GM18907 (cell line): ENCODE results near the gene PGBD5.

ENCODE experiments used
- ATAC-seq: cut with Tn5 transposase; IDR thresholded peaks from one replicate; pipeline ENCODE4 v1.9.1; 2021; ENCODE audit warnings: mild to moderate bottlenecking, moderate library complexity; ENCODE audit not compliant: unreplicated experiment

Gene PGBD5

DNA sequence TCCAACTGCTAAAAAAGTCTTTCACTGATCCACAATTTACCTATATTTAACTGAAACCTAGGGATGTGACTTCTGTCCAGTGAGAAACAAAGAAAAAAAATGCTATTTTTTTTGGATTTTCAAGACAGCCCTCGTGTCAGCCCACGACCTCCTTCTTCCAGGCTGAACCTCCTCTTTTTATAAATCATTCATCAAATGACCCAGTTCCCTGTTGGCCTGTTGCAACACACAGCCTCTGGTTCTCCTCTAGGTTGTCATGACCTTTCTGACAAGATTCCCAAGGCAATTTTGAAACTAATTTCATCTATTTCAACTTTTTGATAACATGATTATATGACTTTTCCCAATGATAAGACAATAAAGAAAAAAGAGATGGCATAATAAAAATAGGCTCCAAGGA, 74.6 kb downstream of the PGBD5 start:
- no peak for ATAC-seq

DNA sequence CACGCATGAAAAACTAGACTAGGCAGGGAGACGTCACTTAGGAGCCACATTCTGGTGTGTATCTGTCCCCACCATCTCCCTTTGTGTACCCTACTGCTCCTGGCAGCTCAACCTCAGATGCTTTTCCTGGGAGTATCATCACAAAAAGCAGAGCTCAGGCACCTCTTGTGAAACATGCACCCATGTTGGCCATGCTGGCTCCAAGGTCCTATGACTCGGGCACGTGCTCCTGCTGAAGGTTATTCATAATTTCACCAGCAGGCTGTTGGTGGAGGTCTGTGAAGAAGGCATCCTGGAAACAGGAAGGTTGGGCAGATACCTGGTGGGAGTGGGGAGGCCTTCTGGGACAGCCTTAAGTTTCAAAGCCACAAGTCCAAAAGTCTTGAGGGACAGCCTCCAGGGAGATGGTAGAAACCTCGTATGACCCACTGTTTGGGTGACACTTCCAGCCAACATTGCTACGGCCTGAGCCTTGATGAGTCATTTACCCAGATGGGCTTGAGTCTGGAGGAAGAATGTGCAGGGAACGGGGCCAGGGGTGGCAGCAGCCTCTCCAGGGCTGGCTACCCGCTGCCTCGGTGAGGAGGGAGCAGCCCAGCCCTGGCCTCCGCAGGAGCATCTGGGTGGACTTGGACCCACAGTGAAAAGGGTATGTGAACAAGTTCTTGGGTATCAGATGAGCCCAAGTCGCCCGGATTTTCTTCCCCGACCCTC, 75.8 kb downstream of the PGBD5 start:
- ATAC-seq, result no peak

DNA sequence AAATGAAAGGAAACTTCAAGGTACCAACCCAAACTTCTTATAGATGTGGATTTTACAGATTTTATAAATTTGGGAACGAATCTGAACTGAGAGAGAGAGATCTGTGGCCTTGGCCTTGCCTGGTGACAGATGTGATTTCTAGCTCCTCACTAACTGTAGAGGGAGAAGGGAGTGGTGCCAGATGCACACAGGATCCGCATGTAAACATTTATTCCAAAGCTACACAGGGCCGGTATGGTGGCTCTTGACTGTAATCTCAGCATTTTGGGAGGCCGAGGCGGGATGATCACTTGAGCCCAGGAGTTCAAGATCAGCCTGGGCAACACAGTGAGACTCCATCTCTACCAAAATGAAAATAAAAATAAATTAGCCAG, 77.1 kb downstream of the PGBD5 start:
- no peak for ATAC-seq

DNA sequence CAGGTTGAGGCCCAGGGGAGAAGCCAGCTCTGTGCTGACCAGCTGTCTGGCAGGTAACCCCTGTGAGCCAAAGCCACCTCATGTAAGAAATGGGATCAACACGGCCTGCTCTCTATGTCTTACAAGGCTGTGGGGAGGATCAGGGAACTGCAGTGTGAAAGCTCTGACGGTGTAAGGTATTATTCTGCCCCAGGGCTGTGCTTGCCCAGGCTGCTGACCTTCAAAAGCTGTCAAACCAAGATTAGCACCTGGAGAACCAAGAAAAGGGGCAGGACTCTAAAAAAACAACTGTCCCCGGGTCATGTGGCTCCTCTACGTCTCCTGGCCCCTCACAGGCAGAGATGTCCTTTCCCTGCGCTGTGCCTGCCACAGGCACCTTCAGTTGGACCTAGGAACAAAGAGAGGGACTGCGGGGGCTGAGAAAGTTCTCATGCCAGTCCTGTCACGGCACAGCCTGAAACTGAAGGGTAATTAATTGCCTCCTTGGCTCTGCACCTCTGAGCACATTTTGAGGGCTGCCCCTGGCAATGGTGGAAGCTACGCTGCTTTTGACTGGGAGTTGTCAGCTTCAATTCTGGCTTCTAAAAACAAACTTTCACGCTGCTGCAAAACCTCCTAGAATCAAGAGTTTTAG, 77.6 kb downstream of the PGBD5 start:
- no peak for ATAC-seq

DNA sequence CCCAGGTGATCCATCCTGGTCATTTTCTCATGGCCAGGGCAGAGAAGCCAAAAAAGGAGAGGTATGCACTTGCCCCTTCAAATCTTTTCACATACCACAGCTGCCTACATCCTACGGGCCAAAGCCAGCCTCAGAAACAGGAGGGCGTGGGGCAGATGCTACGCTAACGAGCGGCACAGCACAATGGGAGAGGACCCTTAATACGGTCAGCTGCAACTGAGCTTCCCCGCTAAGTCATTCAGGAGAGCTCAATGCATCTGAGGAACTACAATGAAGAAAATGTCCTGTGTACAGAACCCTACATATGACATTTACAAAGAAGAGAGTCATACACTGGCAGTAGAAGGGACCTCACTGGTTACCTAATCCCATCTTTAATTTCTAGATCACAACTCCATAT, 78.2 kb downstream of the PGBD5 start:
- no peak for ATAC-seq

DNA sequence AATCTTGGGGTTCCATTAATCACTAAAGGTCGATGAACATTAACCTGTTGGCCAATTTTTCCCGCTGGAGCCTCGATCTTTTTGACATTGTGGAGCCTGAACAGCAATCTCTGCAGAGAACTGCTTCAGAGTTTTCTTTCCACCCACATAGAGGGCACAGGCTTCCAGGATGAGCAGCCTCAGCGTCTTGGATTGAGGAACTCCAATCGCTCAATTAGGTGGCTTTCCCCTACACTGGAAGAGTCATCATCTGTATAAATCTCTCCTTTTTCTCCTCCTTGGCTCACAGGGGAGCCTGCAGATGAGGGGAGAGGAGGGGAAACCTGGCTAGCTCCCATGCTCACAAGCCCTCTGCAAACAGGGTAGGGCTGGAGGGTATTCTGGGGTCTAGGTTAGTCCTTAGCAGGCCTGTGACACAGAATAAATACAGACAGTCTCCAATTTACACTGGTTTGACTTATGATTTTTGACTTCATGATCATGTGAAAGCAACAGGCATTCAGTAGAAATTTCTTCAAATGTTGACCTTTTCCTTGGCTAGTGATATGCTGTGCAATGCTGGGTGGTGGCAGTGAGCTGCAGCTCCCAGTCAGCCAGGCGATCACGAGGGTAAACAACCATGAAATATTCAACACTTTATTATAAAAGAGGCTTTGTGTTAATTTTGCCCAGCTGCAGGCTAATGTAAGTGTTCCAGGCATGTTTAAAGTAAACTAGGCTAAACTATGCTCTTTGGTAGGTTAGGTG, 80.8 kb downstream of the PGBD5 start:
- ATAC-seq, result no peak

DNA sequence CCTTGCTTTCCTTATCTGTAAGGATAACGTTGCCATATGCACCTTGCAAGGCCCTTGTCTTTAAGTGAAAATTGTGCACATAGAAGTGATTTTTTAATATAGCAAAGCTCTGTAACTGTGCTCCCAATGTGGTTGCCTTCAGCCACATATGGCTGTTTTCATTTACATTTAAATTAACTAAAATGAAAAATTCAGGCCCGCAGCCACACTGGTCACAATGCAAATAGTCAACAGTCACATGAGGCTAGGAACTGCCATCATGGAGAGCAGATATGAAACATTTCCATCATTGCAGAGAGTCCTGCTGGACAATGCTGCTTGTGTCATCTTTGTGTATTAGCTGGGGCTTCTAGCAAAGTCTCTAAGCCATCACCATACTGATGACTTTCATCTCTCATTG, 83.4 kb downstream of the PGBD5 start:
- no peak for ATAC-seq

DNA sequence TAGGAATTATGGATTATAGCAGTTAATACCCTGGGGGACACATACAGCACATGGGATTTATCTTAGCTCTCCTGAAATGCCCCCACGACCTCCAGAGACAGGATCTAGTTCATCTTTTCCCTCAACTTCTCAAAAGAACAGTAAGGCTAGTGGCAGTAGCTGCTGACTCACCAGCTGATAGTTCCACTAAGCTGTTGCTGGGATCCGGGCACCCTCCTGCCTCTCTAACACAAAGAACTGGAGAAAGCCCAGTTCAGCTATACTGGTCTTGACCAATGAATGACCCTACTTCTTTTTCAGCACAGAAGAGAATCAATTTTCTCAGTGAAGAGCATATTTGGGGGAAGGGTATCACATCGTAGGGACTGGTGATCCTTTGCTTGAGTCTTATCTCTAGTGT, 84.1 kb downstream of the PGBD5 start:
- no peak for ATAC-seq

DNA sequence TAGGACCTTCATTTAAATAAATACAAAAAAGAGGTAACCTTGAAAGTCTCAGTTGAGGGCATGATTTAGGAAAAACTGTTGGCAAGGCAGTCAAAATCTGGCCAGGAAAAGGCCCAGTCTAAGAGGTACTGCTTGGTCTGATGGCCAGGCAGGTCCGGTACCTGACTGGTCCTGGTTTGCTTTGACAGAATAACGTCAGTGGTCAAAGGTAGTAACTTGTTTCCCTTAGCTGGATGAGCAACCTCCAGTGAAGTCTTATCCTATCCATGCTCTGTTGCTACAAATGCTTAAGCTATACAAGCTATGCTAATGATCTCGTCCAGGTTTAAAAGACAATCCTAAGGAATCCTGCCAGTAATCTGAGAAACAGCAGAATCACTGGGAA, 85.0 kb downstream of the PGBD5 start:
- no peak for ATAC-seq

DNA sequence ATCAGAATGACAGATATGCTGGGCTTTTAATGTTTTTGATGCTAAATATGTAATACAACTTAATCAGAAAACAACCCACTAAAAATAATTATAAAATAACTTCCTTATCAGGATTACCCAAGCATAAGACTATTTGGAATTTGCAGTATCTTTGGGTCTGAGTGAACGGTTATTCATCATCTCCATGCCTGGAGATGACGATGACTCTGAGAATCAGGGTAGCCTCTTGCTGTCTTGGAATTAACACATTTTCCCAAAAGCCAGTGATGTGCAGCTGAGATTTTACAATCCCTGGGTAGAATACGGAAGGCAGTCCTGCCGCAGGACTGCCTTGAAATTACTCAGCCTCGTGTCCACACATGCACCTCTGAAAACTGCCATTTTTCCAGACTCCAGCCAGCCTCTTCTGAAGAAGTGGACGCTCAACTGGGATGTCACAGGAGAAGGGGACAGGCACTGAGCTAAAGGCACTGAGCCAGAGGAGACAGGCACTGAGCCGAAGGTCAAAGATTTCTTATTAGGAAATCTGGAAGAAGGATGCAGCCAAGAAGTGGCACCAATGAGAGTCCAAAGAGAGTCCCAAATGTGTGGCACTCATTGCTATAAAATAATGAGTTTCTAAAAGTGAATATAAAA, 85.5 kb downstream of the PGBD5 start:
- no peak for ATAC-seq

DNA sequence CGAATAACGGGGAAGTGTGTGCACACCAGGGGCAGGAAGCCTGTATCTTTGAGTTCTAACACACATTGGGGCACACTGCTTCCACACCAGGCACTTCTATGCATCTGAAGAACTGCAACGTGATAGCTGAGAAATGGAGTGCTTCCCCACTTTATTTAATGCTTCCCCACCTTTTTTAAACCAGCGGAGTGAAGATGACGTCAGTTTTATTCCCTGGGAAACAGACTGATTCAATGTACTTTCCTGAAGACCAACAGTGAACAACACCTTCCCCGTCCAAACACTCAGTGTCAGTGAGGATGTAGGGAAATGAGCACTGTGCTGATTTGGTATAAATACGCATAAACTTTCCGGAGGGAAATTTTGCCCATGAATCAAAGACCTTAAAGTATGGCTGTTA, 87.1 kb downstream of the PGBD5 start:
- no peak for ATAC-seq

DNA sequence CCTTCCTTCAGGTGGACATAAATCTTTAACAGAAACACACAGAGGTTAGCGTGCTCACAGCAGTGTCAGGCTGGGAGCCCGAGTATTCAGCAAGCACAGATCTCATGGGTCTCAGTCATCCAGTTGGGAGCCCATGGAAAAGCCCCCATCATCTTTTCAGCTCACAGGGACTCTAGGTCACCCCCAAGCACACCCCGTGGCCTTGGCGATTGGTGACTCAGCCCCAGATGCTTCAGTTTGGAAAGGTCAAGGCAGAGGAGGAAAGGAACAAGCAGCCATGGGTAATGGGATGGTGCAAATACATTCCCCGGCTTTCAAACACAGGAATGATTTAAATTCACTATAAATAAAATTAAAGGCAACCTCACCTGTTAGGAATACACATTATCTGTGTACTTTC, 88.9 kb downstream of the PGBD5 start:
- ATAC-seq, result no peak

DNA sequence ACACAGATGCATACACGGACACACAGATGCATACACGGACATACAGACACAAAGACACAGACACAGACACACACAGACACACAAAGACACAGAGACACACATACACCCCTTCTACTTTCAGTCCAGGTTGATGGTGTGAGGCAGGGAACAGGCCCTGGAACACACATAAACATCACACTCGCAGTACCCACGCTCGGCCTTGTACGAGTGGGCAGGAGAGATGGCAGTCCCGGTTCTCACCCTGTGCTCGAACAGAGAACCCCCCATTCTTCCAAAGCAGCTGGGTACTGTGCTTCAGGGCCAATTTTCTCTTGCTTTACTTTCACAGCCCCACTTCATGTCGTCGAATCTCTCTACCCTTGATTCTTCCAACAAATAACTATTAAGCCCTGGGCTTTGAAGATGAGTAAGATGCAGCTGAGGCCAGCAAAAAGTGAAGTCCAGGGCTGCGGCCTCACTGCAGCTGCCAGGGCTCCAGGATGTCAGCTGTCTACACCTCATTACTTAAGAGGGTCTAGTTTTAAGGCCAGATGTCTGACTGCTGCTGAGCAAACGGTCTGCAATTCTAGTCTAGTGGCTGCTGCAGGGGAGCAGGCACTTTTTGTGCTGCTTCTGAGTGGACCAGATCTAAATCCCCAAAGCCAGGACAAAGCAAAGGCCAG, 90.1 kb downstream of the PGBD5 start:
- no peak for ATAC-seq

DNA sequence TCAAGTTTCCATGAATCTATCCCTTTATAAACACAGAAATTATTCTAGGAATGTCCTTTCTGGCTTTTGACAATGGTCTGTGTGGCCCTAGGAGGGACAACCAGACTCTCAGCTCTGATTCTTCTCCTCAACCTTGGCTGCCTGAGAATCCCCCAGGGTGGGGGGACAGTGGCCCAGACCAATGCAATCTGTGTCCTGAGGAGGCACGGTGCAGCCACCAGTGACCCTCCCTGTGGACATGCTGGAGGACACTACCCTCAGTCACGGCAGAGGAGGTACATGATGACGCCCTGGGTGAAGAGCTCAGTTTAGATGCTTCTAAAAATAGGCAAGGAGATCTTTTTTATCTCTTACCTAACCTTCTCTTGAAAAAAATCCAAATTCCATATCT, 91.7 kb downstream of the PGBD5 start:
- ATAC-seq, result no peak

DNA sequence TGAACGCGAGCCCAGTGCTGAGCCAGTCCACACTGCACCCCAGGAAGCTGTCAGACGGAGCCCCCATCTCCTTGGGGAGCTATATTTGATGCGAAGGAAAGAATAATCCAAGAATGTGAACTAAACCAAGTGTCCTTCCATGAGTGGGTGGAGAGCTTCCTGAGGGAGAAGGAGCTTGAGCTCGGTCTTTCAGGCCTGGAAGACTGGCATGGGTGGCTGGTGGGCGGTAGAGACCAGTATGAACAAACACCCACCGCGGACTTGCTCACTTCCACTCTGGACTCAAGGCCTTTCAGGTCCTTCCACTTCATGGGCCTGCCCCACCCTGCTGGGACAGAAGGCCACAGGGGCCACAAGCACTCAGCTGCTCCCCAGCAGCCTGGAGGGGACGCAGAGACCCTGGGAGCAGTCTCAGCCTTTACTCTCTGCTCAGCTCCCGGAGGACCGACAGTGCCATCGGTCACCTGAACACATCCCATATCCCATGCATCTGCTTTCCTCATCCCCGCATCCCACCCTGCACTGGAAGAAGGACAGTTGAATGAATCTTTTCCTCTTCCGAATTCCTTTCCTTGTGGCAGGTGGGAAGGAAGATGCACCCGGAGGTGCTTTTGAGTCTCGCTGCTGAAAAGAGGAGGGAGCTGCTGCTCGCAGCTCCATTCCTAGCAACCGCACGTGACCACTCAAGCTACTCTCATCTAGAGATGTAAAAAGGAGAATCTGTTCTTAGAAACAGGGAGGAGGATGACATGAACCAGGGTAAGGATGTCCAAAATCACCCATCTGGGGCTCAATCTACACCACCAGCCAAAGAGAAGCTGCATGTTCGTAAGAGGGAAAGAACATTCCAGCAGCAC, 92.3 kb downstream of the PGBD5 start:
- ATAC-seq, result no peak

DNA sequence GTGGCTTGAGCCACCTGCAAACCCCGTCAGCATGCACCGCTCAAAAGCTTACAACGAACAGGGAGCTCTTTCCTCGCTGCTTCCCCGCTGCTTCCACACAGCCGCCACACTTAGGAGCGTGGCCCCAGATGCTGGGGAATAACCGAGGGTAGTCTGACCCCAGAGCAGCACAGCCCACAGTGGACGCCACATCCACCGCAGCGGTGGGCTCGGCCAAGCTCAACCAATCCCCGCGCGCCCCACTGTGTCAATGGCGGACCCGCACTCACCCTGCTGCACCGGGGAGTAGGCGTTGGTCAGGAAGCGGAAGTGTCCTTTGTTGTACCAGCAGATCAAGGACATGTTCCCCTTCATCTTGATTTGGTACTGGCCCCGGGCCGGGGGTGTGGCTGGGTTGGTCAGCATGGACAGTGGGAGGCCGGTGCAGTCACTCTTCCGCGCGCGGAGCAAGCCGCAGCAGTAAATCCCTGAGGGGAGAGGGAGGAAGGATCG, 93.5 kb downstream of the PGBD5 start:
- no peak for ATAC-seq

DNA sequence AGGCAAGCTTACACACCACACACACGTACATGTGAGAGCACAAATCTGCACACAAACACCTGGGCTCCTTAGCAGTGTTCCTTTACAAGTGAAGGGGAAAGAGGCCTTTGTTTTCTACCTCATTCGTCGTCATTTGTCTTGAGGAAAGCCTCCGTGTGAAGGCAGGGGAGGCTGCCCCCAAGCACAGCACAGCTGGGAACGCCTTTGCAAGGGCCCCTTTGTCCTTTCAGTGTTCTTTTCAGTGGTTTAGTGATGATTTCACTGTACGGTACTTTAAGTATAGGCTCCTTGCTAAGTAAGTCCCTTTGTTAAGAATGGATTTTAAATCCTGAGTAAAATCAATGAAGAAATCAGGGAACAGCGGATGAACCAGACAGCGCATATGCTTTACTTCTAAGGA, 94.1 kb downstream of the PGBD5 start:
- no peak for ATAC-seq

DNA sequence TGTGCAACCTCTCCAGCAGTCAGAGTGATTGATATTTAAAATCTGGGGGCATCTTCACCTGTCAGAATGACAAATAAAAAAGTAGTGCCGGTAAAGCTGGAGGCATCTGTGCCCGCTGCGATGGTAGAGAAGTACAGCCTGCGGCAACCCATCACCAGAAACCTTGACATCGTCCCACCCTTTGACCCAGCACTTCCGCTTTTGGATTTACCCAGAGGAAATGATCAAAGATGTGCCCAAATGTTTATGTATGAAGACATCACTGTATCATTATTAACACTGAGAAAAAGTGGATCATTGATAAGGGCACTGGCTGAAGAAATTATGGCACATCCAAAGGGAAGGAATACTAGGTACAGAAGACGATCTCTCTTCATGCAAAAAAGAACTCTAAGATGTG, 96.0 kb downstream of the PGBD5 start:
- no peak for ATAC-seq

DNA sequence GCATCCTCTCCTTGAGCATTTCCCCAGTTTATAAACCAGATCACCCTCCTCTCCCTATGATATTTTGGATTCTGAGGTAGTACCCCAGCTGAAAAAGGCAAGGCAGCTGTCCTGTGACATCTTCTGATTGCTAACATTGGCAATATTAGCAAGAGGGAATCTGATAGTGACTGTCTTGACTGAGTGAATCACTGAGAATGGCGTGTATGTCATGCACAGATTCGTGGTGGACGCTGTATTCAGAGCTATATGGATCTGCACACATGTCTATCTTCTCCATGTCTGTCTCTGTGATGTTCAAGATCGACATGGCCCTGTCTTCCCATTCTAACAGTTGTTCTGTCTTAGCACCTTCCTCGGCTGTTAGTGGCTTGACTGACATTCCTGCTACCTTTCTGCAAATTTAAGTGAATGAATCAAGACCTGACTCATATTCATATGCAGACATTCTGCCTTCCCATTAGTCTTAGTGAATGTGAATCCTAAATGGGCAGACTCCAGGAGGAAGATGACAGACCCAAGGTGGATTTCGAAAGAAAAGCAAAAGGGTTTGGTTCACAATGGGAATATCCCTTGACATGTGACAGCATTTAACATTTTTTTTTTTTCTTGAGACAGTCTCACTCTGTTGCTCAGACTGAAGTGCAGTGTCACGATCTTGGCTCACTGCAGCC, 97.7 kb downstream of the PGBD5 start:
- no peak for ATAC-seq

DNA sequence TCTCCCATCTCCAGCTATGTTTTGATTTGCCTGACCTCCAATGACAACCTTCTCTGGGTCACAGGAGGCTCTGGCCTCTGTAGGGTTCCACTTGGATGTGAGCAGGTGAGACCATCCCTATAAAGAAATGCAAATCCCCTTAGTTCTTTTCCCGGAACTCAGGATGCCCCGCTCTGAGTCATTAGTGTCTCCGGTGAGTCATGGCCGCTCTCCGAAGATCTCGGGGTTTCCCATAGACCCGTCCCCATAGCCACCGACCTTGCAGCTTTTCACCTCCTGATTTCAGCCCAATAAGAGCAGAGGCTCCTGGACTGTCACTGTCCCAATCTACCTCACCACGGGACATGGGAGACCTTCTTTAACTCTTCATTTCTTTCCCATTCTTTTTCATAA, 98.2 kb downstream of the PGBD5 start:
- no peak for ATAC-seq
